Natural killer cell treated with Interleukin-12 subunit alpha and Interleukin-12 subunit beta and Interleukin-15 and Interleukin-18, amount 100 ng/mL, for 72 hours (primary cell): ENCODE measurements around the gene TNMD. TPM values are rescaled to one million over a fixed set of nuclear protein-coding genes. Genes with fewer than 3 reads are reported as not detected.

Experiments used
- total RNA-seq, 2 donors: library from RNA; stranded (reverse); gene quantifications; one replicate each; pipeline ENCODE4 v1.2.3, GENCODE V29; 2022

Gene TNMD
- total RNA-seq, 2 donors from 2014 or later, result not detected

Other genes with a start within 250 kb of the TNMD start
- gene PCDH19, start 174.7 kb upstream of the TNMD start, total RNA-seq, result not detected
- gene TSPAN6, start 51.9 kb downstream of the TNMD start, total RNA-seq, result not detected
- not detected for gene SRPX2, start 59.3 kb downstream of the TNMD start, total RNA-seq
- under 1 TPM in 1 of 2 donors, not detected in 1; 0.14 TPM for gene SYTL4, start 147.2 kb downstream of the TNMD start, total RNA-seq
- gene CSTF2, start 235.5 kb downstream of the TNMD start, total RNA-seq, result 10 to 100 TPM; 79.8 to 86.0 TPM